SW480 (cell line): ENCODE results near the gene PCCA.
"Not testable (repeated sequence)": the region's sequence is repeated elsewhere in the genome, so short reads cannot be mapped to it uniquely, and the experiment has no call there.

Experiments
- DNase-seq: peaks from one replicate; pipeline ENCODE4 v3.0.0-alpha.2; 2016; ENCODE audit warnings: low spot score

PCCA gene

GRCh38 chr13:100098445-100099116 is 9.7 kb downstream of the PCCA start:
- DNase-seq = peak; percentile 85

- not testable (repeated sequence) for DNase-seq
Observed at GRCh38 chr13:100099117-100099445, 10.2 kb downstream of the PCCA start.

GRCh38 chr13:100100115-100100879 is 11.4 kb downstream of the PCCA start:
- peak; percentile 55 for DNase-seq

- no peak for DNase-seq
Observed at GRCh38 chr13:100102042-100102441, 13.1 kb downstream of the PCCA start.

- no peak for DNase-seq
Observed at GRCh38 chr13:100106005-100106404, 17.1 kb downstream of the PCCA start.

- DNase-seq = no peak
Observed at GRCh38 chr13:100106705-100107104, 17.8 kb downstream of the PCCA start.

- no peak for DNase-seq
Observed at GRCh38 chr13:100108913-100109507, 20.1 kb downstream of the PCCA start.

GRCh38 chr13:100110269-100110668 is 21.4 kb downstream of the PCCA start:
- no peak for DNase-seq

GRCh38 chr13:100112186-100112838 is 23.4 kb downstream of the PCCA start:
- no peak for DNase-seq

GRCh38 chr13:100115693-100116254 is 26.9 kb downstream of the PCCA start:
- no peak for DNase-seq

GRCh38 chr13:100124265-100124664 is 35.4 kb downstream of the PCCA start:
- no peak for DNase-seq

- no peak for DNase-seq
Observed at GRCh38 chr13:100125946-100126345, 37.1 kb downstream of the PCCA start.

- DNase-seq = peak; percentile 19
Observed at GRCh38 chr13:100128373-100128772, 39.5 kb downstream of the PCCA start.

GRCh38 chr13:100128838-100129237 is 39.9 kb downstream of the PCCA start:
- DNase-seq = no peak

GRCh38 chr13:100129605-100130004 is 40.7 kb downstream of the PCCA start:
- no peak for DNase-seq

- no peak for DNase-seq
Observed at GRCh38 chr13:100130092-100130491, 41.2 kb downstream of the PCCA start.

GRCh38 chr13:100130930-100131511 is 42.1 kb downstream of the PCCA start:
- no peak for DNase-seq

GRCh38 chr13:100131863-100132574 is 43.1 kb downstream of the PCCA start:
- peak; percentile 79 for DNase-seq

GRCh38 chr13:100138859-100139491 is 50.1 kb downstream of the PCCA start:
- no peak for DNase-seq

GRCh38 chr13:100139817-100140216 is 50.9 kb downstream of the PCCA start:
- peak; percentile 19 for DNase-seq

- no peak for DNase-seq
Observed at GRCh38 chr13:100140441-100140840, 51.5 kb downstream of the PCCA start.
